ENCODE data around the gene PEPD.

The PEPD gene

DNA sequence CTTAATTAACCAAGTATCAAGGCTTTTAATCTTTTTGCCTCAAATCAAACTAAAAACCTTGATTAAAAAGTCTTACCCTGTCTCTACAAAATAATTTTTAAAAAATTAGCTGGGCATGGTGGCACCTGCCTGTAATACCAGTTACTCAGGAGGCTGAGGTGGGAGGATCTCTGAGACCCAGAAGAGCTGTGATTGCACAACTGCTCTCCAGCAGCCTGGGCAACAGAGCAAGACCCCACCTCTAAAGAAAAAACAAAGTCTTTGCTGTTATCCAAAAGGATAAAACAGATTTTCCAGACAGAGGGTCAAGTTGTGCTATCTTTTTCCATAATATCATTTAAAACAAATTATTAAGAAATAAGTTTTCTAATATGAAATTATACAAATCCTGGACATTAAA is 174.9 kb downstream of the PEPD start:
- no peak for DNase-seq

DNA sequence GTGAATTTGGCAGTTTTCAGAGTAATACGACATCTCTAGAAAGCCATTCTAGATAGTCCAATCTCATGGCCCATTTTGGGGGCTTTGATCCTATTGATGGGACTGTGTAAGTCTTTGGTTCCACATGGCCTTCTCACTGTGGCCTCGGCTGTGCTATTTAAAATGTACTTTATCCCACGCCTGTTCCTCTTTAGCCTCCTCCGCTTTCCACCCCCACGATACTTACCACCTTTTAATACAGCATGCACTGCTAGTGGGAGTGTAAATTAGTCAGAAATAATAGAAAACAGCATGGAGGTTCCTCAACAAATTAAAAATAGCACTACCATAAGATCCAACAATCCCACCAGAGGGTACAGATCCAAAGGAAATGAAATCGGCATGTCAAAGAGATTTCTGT is 176.4 kb downstream of the PEPD start:
- no peak for DNase-seq

DNA sequence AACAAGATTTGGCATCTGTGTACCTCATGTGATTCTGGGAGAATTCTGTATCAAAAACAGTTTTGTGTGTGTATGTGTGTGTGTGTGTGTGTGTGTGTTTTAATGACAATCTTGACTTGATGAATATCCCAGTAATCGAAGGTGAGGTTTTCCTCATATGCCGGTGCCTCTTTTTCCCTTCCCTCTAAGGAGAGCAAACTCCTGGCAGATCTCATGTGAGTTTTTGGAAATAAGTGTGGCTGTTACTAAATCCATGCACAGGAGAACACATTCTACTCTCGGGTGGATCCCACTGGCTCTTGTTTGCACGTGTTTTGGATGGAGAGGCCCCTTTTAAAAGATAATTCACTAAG is 177.0 kb downstream of the PEPD start:
- no peak for DNase-seq

DNA sequence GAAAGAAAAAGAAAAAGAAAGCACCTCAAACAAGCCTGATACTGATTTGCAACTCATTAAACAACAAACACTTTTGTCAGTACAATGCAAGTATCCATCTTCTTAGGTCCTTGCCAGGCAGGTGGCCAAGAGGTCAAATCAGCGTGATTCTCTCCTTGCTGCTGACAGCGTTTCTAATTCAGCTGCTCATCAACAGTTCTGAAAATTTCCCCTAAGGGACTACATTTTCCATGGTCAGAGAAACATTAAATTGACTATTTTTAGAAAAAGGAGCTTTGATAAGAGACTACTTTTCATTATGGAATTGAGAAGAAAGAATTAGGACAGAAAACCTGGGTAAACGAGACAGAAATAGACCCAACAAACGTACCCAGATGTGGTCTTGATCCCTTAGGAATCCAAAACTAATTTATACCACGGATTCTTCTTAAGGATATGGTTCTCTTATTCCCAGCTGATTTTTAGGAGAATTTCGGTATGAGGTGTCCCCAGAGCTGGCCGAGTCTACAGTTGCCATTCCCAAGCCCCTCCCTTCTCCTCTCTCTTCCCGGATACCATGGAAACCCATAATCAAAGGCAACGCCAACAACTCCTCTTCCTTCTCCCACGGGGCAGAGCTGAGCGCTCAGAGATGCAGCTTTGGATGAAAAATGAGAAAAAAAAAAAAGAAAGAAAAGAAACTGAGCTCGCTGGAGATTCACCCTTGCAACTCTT is 177.6 kb downstream of the PEPD start:
- DNase-seq = no peak

DNA sequence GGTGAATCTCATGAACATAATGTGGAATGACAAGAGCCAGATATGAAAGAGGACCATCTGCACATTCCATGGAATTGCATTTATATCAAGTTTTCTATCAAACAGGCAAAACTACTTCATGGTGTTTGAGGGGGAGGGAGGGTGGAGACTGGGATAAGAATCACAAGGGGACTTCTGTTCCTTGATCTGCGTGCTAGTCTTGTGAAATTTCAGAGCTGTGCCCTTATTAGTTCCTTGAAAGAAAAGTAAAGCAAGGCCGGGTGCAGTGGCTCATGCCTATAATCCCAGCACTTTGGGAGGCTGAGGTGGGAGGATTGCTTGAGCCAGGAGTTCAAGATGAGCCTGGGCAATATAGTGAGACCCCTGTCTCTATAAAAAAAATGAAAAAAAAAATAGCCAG is 178.3 kb downstream of the PEPD start:
- DNase-seq = no peak

DNA sequence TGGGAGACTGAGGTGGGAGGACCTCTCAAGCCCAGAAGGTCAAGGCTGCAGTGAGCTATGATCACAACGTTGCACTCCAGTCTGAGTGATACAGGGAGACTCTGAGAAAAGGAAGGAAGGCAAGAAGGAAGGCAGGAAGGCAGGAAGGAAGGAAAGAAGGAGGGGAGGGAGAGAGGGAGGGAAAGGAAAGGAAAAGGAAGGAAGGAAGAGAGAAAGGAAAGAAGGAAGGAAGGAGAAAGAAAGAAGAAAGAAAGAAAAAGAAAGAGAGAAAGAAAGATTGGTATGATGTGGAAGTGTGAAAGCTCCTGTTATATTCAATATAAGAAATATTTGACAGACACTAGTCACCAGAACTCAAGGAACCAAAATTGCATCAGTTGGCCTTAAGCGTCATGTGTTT is 180.6 kb downstream of the PEPD start:
- DNase-seq = no peak

DNA sequence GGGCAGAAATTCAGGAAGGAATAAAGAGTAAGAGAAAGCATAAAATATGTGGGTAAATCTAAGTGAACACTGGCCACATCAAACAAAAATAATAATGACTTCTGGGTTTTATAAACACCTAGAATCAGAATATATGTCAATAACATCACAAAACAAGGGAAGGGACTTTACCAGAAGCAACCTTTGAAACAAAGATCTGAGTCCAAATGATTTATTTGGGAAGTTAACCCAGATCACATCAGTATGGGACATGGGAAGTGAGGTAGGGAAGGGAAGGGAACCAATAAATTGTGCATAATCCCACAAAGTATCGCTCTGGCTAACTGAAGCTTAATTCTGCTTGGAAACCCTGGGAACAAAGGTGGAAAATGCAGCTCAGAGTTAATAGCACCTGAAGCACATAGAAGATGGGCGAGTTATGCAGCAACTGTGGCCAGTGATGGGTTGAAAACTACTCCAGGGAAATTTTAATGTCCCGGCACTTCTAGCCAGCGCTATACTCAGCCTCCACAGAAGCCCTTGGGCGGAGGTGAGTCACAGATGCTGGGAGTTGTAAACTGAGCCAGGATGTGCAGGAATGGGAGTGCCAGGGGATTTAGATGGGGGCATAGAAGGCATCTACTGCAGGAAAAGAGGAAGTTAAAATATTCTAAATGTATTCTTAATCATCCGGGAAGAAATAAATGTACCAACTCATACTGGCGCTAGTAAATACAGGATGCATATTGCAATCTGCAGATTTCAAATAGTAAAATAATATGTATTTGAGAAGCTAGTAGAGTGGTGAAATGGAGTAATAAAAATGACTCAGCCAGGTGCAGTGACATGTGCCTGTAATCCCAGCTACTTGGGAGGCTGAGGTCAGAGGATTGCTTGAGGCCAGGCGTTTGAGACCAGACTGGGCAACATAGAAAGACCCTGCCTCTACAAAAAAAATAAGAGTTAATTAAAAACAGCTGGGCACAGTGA is 182.3 kb downstream of the PEPD start:
- no peak for DNase-seq
